Measurements from ENCODE around the gene WDFY2. TPM values are rescaled to one million over a fixed set of nuclear protein-coding genes. Genes with fewer than 3 reads are reported as not detected.
A peak's percentile ranks its signal among the peaks of the same experiment; 100 is the strongest.

The WDFY2 gene
- total and polyA plus RNA-seq, 9 donors: 5.4 to 17.9 (median 12.6) TPM

DNA sequence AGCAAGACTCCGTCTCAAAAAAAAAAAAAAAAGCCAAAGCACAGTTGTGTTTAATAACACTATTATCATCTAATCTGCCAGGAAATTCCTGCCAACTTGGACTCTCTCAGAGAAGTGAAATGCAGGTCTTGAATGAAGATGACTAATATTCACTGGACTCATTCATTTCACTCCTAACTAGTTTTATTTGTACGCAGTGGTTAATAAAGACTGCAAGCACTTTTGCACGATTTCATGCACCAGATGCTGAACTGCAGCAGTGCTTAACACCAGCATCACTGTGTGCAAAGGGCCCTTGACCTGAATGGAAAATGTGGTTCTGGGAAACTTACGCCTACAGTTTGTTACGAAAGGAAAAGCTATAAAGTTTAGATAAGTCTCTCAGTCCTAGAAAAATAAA is 156.4 kb downstream of the WDFY2 start:
- Histone ChIP-seq H3K9me3 (no peaks in the 10 kb centered on the region), H3K27me3 (no peaks in the 10 kb centered on the region), H3K27ac (no peak overlapping the region), H3K36me3 (no peaks in the 10 kb centered on the region), H3K4me1 (ENCODE audit: insufficient read depth) (peaks cover 12% of the 10 kb centered on the region), H3K4me3 (no peak overlapping the region)
- DNase-seq: no peak
- 18 to 40% (median 27%) methylated on average over 5 of the region's 5 CpGs for WGBS, 3 donors
- TF ChIP-seq POLR2A (IDR thresholded peaks at IDR 0.05) (no peak), EP300 (IDR thresholded peaks at IDR 0.05) (no peak), CTCF (IDR thresholded peaks at IDR 0.05) (no peak)
- intact Hi-C loops (cut with DNase I): no loop called here

DNA sequence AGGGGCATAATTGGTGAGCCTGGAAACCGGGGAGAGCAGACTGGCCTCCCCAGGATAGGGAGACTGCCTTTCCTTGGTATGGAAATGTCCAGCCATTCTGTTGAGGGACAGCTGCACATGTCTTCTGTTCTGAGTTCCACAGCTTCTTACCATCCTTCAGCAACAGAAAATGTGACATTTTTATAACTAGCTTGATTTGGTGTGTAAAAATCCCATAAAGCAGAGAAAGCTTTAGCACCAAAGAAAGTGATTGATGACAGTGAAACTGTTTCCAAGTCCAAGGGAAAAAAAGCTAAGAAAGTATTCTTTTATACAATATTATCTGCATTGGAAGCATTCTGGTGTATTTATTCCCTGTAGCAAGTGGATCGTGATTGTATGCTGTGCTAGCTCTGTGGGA is 157.8 kb downstream of the WDFY2 start:
- H3K27me3 ChIP-seq: no peaks in the 10 kb centered on the region
- no peaks in the 10 kb centered on the region for H3K36me3 ChIP-seq
- no peak for TF ChIP-seq EP300 (IDR thresholded peaks at IDR 0.05)
- TF ChIP-seq POLR2A (IDR thresholded peaks at IDR 0.05): no peak
- no peak for TF ChIP-seq CTCF (IDR thresholded peaks at IDR 0.05)
- intact Hi-C loops (cut with DNase I): no loop called here
- no peak overlapping the region for H3K27ac ChIP-seq
- H3K9me3 ChIP-seq: no peaks in the 10 kb centered on the region
- H3K4me1 ChIP-seq (ENCODE audit: insufficient read depth): peaks cover 12% of the 10 kb centered on the region
- no peak overlapping the region for H3K4me3 ChIP-seq
- 68 to 71% (median 70%) methylated on average over 2 of the region's 2 CpGs for WGBS, 3 donors
- no peak for DNase-seq

DNA sequence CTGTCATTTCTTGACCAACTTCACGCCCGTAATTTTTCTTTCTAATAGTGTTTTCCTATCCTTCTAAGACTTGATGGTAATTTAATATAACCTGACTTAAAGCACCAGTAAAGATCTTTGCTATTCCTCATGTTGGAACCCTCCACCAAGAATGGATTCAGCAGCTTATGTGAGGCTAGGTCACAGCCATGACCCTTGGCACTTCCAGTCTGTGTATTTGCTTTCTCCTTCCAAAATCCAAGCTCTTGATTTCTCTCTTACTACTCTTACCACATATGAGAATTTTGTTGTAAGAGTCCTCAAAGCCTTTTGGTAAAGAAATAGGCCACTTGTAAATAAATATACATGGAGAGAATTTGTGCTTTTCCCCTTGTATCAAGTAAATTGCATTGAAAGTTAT is 158.3 kb downstream of the WDFY2 start:
- Histone ChIP-seq H3K27ac (no peak overlapping the region), H3K4me3 (no peak overlapping the region), H3K4me1 (ENCODE audit: insufficient read depth) (peaks cover 15% of the 10 kb centered on the region), H3K9me3 (no peaks in the 10 kb centered on the region), H3K36me3 (no peaks in the 10 kb centered on the region), H3K27me3 (no peaks in the 10 kb centered on the region)
- DNase-seq: peak in 2 of 5 donors; percentile 46 to 60
- TF ChIP-seq CTCF (IDR thresholded peaks at IDR 0.05) (no peak), EP300 (IDR thresholded peaks at IDR 0.05) (no peak), POLR2A (IDR thresholded peaks at IDR 0.05) (no peak)
- intact Hi-C loops (cut with DNase I): no loop called here
- WGBS, 3 donors: 92 to 94% (median 93%) methylated on average over 2 of the region's 2 CpGs

- TF ChIP-seq CTCF (IDR thresholded peaks at IDR 0.05) (no peak), POLR2A (IDR thresholded peaks at IDR 0.05) (no peak), EP300 (IDR thresholded peaks at IDR 0.05) (no peak)
- intact Hi-C loops (cut with DNase I): no loop called here
- 99 to 100% (median 100%) methylated on average over 2 of the region's 2 CpGs for WGBS, 3 donors
- no peak for DNase-seq
- Histone ChIP-seq H3K9me3 (peaks cover 0 to 4% of the 10 kb centered on the region in 2 donors), H3K4me3 (no peak overlapping the region), H3K4me1 (ENCODE audit: insufficient read depth) (peaks cover 9% of the 10 kb centered on the region), H3K27me3 (no peaks in the 10 kb centered on the region), H3K27ac (no peak overlapping the region), H3K36me3 (no peaks in the 10 kb centered on the region)
Observed at GRCh38 chr13:51745243-51745642, 161.0 kb downstream of the WDFY2 start.
